ENCODE measurements around the gene FAM200A. TPM values are rescaled to one million over a fixed set of nuclear protein-coding genes. Genes with fewer than 3 reads are reported as not detected.

The FAM200A gene
- total and polyA plus RNA-seq, 2 donors (not counting 1 experiment from before 2014, with no cell fraction given): 9.0 to 9.7 TPM

DNA sequence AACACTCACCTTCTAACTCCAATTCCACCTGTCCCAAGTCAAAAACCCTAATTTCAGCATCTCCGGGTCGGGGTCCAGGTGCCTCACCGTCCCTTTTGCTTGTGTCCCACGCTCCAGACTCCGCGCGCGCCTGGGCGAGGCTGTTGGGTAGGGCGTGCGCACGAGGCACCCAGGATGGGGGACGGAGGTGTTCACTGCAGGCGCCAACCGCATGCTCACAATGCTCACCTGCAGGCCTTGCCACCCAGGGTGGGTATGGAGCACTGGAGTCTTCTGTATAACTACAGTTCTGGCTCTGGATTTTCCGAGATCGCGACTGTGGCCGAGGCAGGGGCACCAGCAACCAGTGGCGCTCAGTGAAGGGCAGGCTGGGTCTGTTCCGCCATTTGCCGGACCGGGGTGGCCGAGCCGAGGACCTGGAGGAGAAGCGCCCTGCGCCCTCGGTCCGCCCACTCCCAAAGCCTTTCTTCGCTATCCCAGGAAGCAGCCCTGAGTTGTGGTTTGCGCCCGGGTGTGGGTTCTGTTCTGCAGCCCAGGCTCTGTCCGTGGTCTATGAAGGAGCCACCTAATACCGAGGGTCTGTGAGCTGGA lies 8.7 kb downstream of the FAM200A start:
- TF ChIP-seq EZH2 (IDR thresholded peaks at IDR 0.05; ENCODE audit: low read length, missing control alignments): no peak
- TF ChIP-seq, protein P1, sequence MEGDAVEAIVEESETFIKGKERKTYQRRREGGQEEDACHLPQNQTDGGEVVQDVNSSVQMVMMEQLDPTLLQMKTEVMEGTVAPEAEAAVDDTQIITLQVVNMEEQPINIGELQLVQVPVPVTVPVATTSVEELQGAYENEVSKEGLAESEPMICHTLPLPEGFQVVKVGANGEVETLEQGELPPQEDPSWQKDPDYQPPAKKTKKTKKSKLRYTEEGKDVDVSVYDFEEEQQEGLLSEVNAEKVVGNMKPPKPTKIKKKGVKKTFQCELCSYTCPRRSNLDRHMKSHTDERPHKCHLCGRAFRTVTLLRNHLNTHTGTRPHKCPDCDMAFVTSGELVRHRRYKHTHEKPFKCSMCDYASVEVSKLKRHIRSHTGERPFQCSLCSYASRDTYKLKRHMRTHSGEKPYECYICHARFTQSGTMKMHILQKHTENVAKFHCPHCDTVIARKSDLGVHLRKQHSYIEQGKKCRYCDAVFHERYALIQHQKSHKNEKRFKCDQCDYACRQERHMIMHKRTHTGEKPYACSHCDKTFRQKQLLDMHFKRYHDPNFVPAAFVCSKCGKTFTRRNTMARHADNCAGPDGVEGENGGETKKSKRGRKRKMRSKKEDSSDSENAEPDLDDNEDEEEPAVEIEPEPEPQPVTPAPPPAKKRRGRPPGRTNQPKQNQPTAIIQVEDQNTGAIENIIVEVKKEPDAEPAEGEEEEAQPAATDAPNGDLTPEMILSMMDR (conservative IDR thresholded peaks at IDR 0.05 in 1 of 2, IDR thresholded peaks at IDR 0.05 in 1 of 2; ENCODE audit: low read depth in 1 of 2, low read length in 2 of 2): no peak
- no peak overlapping the region for H3K4me2 ChIP-seq (ENCODE audit: extremely low read depth, insufficient read depth, low read length)
- H3K27me3 ChIP-seq (ENCODE audit: control insufficient read depth, insufficient read depth, low read length): no peaks in the 10 kb centered on the region
- H3K4me3 ChIP-seq (replicated peaks in 1 of 4; ENCODE audit: control extremely low read depth in 1 of 4, insufficient read depth in 1 of 4, low read depth in 3 of 4, low read length in 4 of 4): no peak overlapping the region
- no peaks in the 10 kb centered on the region for H4K20me1 ChIP-seq (ENCODE audit: control insufficient read depth, extremely low read depth, insufficient read depth, low read length)
- no peak overlapping the region for H2AFZ ChIP-seq (ENCODE audit: low read length)
- H3K27ac ChIP-seq (ENCODE audit: insufficient read depth, low read length): no peak overlapping the region
- no peak overlapping the region for H3K9ac ChIP-seq (ENCODE audit: insufficient read depth, low read length)
- H3K4me1 ChIP-seq (ENCODE audit: control insufficient read depth, extremely low read depth, insufficient read depth, low read length): no peaks in the 10 kb centered on the region
- DNase-seq (ENCODE audit: low read depth in 2 of 2): no peak
- H3K36me3 ChIP-seq (ENCODE audit: control insufficient read depth, insufficient read depth, low read length): peaks cover 4% of the 10 kb centered on the region
- H3K9me3 ChIP-seq (ENCODE audit: control insufficient read depth, insufficient read depth, low read depth, low read length): no peaks in the 10 kb centered on the region
- no peaks in the 10 kb centered on the region for H3K79me2 ChIP-seq (ENCODE audit: control insufficient read depth, insufficient read depth, low read length)

DNA sequence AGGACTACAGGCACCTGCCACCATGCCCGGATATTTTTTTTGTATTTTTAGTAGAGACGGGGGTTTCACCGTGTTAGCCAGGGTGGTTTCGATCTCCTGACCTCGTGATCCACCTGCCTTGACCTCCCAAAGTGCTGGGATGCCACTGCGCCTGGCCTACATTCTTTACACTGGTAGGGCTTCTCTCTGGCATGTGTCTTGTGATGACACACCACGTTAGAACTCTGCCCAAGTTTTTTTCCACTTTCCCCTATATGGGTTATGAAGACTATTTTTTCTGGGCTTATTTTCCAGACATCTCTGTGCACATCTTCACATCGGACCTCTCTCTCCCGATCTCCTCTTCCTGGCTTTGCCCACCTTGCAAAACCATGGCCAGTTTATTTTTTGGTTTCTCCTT lies 10.7 kb downstream of the FAM200A start:
- Histone ChIP-seq H3K9me3 (ENCODE audit: control insufficient read depth, insufficient read depth, low read depth, low read length) (no peaks in the 10 kb centered on the region), H3K36me3 (ENCODE audit: control insufficient read depth, insufficient read depth, low read length) (peaks cover 1% of the 10 kb centered on the region), H4K20me1 (ENCODE audit: control insufficient read depth, extremely low read depth, insufficient read depth, low read length) (no peaks in the 10 kb centered on the region), H3K9ac (ENCODE audit: insufficient read depth, low read length) (no peak overlapping the region), H2AFZ (ENCODE audit: low read length) (no peak overlapping the region), H3K4me3 (replicated peaks in 1 of 4; ENCODE audit: control extremely low read depth in 1 of 4, insufficient read depth in 1 of 4, low read depth in 3 of 4, low read length in 4 of 4) (no peak overlapping the region), H3K27me3 (ENCODE audit: control insufficient read depth, insufficient read depth, low read length) (no peaks in the 10 kb centered on the region), H3K79me2 (ENCODE audit: control insufficient read depth, insufficient read depth, low read length) (no peaks in the 10 kb centered on the region), H3K4me2 (ENCODE audit: extremely low read depth, insufficient read depth, low read length) (no peak overlapping the region), H3K4me1 (ENCODE audit: control insufficient read depth, extremely low read depth, insufficient read depth, low read length) (no peaks in the 10 kb centered on the region), H3K27ac (ENCODE audit: insufficient read depth, low read length) (no peak overlapping the region)
- DNase-seq (ENCODE audit: low read depth in 2 of 2): no peak
- TF ChIP-seq, protein P1 (conservative IDR thresholded peaks at IDR 0.05 in 1 of 2, IDR thresholded peaks at IDR 0.05 in 1 of 2; ENCODE audit: low read depth in 1 of 2, low read length in 2 of 2): no peak
- TF ChIP-seq EZH2 (IDR thresholded peaks at IDR 0.05; ENCODE audit: low read length, missing control alignments): no peak

DNA sequence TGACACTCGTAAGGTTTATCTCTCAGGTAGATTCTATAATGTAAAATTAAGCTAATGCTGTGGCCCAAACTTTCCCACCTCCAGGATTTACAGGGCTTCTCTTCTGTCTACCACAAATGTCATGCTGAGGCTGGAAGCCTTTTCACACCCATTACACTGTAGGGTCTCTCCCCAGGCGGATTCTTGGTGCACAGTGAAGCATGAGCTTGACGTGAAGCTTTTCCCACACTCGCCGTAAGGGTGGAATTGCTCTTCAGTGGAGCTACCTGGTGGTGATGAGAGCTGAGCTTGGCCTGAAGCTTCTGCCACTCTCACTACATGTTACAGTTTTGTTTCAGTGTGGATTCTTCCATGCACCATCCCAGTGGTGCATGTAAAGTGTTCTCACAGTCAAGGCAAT lies 11.4 kb downstream of the FAM200A start:
- no peak overlapping the region for H2AFZ ChIP-seq (ENCODE audit: low read length)
- H3K9ac ChIP-seq (ENCODE audit: insufficient read depth, low read length): no peak overlapping the region
- no peaks in the 10 kb centered on the region for H3K4me1 ChIP-seq (ENCODE audit: control insufficient read depth, extremely low read depth, insufficient read depth, low read length)
- TF ChIP-seq, protein P1 (conservative IDR thresholded peaks at IDR 0.05 in 1 of 2, IDR thresholded peaks at IDR 0.05 in 1 of 2; ENCODE audit: low read depth in 1 of 2, low read length in 2 of 2): no peak
- no peak for TF ChIP-seq EZH2 (IDR thresholded peaks at IDR 0.05; ENCODE audit: low read length, missing control alignments)
- no peaks in the 10 kb centered on the region for H3K27me3 ChIP-seq (ENCODE audit: control insufficient read depth, insufficient read depth, low read length)
- no peak overlapping the region for H3K4me3 ChIP-seq (replicated peaks in 1 of 4; ENCODE audit: control extremely low read depth in 1 of 4, insufficient read depth in 1 of 4, low read depth in 3 of 4, low read length in 4 of 4)
- no peak overlapping the region for H3K4me2 ChIP-seq (ENCODE audit: extremely low read depth, insufficient read depth, low read length)
- no peak for DNase-seq (ENCODE audit: low read depth in 2 of 2)
- H4K20me1 ChIP-seq (ENCODE audit: control insufficient read depth, extremely low read depth, insufficient read depth, low read length): no peaks in the 10 kb centered on the region
- no peaks in the 10 kb centered on the region for H3K79me2 ChIP-seq (ENCODE audit: control insufficient read depth, insufficient read depth, low read length)
- no peaks in the 10 kb centered on the region for H3K9me3 ChIP-seq (ENCODE audit: control insufficient read depth, insufficient read depth, low read depth, low read length)
- peaks cover 1% of the 10 kb centered on the region for H3K36me3 ChIP-seq (ENCODE audit: control insufficient read depth, insufficient read depth, low read length)
- H3K27ac ChIP-seq (ENCODE audit: insufficient read depth, low read length): no peak overlapping the region
